Neural progenitor cell (in vitro differentiated cells): Measurements from ENCODE around the gene XYLT1.

ENCODE experiments used
- EZH2 ChIP-seq: fragments of 200-600 bp; sonication (generic); IDR thresholded peaks from 2 replicates; pipeline ENCODE4 v1.6.1; 2017; ENCODE audit warnings: antibody characterized with exemption, mild to moderate bottlenecking, moderate library complexity
- EZH2phosphoT487 ChIP-seq: fragments of 200-600 bp; sonication (generic); IDR thresholded peaks from 2 replicates; pipeline ENCODE4 v1.6.1; 2017; ENCODE audit warnings: antibody characterized with exemption
- TF ChIP-seq, protein P1 (sequence below): fragments of 200-600 bp; sonication (generic); IDR thresholded peaks from 2 replicates; pipeline ENCODE4 v1.5.1; 2017; ENCODE audit warnings: antibody characterized with exemption, mild to moderate bottlenecking

DNA sequence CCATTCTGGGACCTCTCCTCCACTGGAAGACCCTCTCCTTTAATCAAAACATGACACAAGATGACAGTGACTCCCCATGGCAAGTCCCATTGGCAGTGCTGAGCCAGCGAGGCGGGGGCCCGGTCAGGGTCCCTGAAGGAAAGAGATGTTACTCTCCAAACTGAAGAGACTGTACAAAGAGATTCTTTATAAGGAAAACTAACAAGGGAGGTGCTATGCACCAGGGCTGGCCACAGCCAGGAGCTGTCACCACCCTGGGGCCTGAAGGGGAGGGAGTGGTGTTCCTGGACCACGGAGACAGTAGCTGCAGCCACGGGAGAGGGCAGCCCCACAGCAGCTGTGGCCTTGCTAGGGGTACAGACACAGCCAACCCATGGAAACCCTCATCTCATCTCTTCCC, 123.1 kb downstream of the XYLT1 start:
- TF ChIP-seq, protein P1, sequence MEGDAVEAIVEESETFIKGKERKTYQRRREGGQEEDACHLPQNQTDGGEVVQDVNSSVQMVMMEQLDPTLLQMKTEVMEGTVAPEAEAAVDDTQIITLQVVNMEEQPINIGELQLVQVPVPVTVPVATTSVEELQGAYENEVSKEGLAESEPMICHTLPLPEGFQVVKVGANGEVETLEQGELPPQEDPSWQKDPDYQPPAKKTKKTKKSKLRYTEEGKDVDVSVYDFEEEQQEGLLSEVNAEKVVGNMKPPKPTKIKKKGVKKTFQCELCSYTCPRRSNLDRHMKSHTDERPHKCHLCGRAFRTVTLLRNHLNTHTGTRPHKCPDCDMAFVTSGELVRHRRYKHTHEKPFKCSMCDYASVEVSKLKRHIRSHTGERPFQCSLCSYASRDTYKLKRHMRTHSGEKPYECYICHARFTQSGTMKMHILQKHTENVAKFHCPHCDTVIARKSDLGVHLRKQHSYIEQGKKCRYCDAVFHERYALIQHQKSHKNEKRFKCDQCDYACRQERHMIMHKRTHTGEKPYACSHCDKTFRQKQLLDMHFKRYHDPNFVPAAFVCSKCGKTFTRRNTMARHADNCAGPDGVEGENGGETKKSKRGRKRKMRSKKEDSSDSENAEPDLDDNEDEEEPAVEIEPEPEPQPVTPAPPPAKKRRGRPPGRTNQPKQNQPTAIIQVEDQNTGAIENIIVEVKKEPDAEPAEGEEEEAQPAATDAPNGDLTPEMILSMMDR = no peak
- TF ChIP-seq EZH2phosphoT487 = no peak
- no peak for TF ChIP-seq EZH2
